ENCODE results near the gene TRAPPC8. TPM values are rescaled to one million over a fixed set of nuclear protein-coding genes. Genes with fewer than 3 reads are reported as not detected.

The TRAPPC8 gene
- total and polyA plus RNA-seq, 2 experiments from 2014 or later = 27.2 to 66.2 TPM

- TF ChIP-seq ZNF462 (CRISPR knock-in tag; IDR thresholded peaks at IDR 0.05) (no peak), POLR2AphosphoS5 (IDR thresholded peaks at IDR 0.05; ENCODE audit: low read depth) (no peak), STAT1 (IDR thresholded peaks at IDR 0.05; ENCODE audit: unreplicated experiment) (no peak), EZH2 (IDR thresholded peaks at IDR 0.05; ENCODE audit: low read depth, unreplicated experiment) (no peak), ZNF114 (CRISPR knock-in tag; IDR thresholded peaks at IDR 0.05) (no peak), CTCF (conservative IDR thresholded peaks at IDR 0.05; ENCODE audit: low read depth in 2 of 2) (no peak)
Measured at GRCh38 chr18:31875301-31875700, 67.6 kb downstream of the TRAPPC8 start (continued).

- ATAC-seq = no peak
- no peaks in the 10 kb centered on the region for H3K79me2 ChIP-seq (replicated peaks; ENCODE audit: insufficient read depth)
- H3F3A ChIP-seq (replicated peaks; ENCODE audit: low read depth) = no peaks in the 10 kb centered on the region
- H4K20me1 ChIP-seq (replicated peaks; ENCODE audit: insufficient read depth) = no peaks in the 10 kb centered on the region
- H3K4me3 Mint-ChIP-seq = no peak overlapping the region
- no peak overlapping the region for H3K4me3 ChIP-seq
- H3K27me3 ChIP-seq (ENCODE audit: insufficient read depth) = no peaks in the 10 kb centered on the region
- no peaks in the 10 kb centered on the region for H3K4me1 Mint-ChIP-seq
- TF ChIP-seq JUNB (IDR thresholded peaks at IDR 0.05; ENCODE audit: unreplicated experiment) (no peak), EZH2phosphoT487 (IDR thresholded peaks at IDR 0.05; ENCODE audit: unreplicated experiment) (no peak), ZNF114 (CRISPR knock-in tag; IDR thresholded peaks at IDR 0.05) (no peak), ETS1 (IDR thresholded peaks at IDR 0.05) (no peak)
- DNase-seq (ENCODE audit: low spot score) = no peak
- no peaks in the 10 kb centered on the region for H3K9me3 Mint-ChIP-seq
- H3K27ac ChIP-seq (ENCODE audit: low read depth) = no peak overlapping the region
- H3K4me1 ChIP-seq (ENCODE audit: insufficient read depth) = no peaks in the 10 kb centered on the region
- H3K9me2 ChIP-seq (ENCODE audit: insufficient read depth) = no peaks in the 10 kb centered on the region
- H3K36me3 Mint-ChIP-seq (ENCODE audit: low read depth) = peaks cover 7% of the 10 kb centered on the region; the same call in 2 of the 3 replicates
- no peaks in the 10 kb centered on the region for H3K27me3 Mint-ChIP-seq (ENCODE audit: insufficient read depth, low read depth, poor library complexity)
- H3K4me2 ChIP-seq = no peak overlapping the region
- no peak overlapping the region for H2AFZ ChIP-seq
- no peak overlapping the region; the same call in 1 of the 2 replicates for H3K27ac Mint-ChIP-seq
- H3K36me3 ChIP-seq (ENCODE audit: insufficient read depth) = peaks cover under 1% of the 10 kb centered on the region; the same call in 1 of the 2 replicates
Measured at GRCh38 chr18:31863103-31863502, 79.8 kb downstream of the TRAPPC8 start.
